ENCODE results near the gene ASTN2. TPM values are rescaled to one million over a fixed set of nuclear protein-coding genes. Genes with fewer than 3 reads are reported as not detected.

Gene ASTN2
- total and polyA plus RNA-seq, 10 of the 15 experiments (the other 5 are each of a cell fraction or from before 2014, with no cell fraction given) = 1.4 to 15.7 (median 7.0) TPM

DNA sequence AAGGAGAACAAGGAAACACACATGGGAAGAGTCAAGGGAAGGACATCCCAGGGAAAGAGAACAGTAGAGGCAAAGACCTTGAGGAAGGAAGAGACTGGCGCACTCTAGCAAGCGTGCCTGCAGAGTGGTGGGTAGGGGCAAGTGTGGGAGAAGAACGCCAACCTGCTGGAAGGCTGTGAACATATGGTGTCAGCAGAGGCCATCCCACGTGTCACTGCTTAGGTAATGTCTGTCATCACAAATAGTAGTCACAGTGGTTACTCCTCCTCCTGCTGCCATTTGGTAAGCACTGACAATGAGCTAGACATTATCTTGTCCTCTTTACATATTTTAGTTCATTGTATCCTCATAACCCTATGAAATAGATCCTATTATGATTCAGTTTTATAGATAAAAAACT, 934.2 kb downstream of the ASTN2 start:
- Histone ChIP-seq H2AFZ (ENCODE audit: control insufficient read depth, low read depth, low read length) (no peak overlapping the region), H3K36me3 (ENCODE audit: control insufficient read depth in 2 of 2, insufficient read depth in 2 of 2, low read length in 1 of 2) (no peaks in the 10 kb centered on the region), H3K27me3 (replicated peaks in 1 of 2; ENCODE audit: control insufficient read depth in 2 of 2, insufficient read depth in 2 of 2, low read length in 1 of 2) (no peaks in the 10 kb centered on the region), H3K27ac (ENCODE audit: control insufficient read depth, insufficient read depth) (no peak overlapping the region), H3K79me2 (ENCODE audit: control insufficient read depth, insufficient read depth, low read length) (no peaks in the 10 kb centered on the region), H3K4me2 (ENCODE audit: control insufficient read depth, insufficient read depth) (no peak overlapping the region), H4K20me1 (ENCODE audit: control insufficient read depth, insufficient read depth) (no peaks in the 10 kb centered on the region; the same call in 1 of the 2 replicates), H3K4me3 (no peak overlapping the region), H3K9me3 (replicated peaks; ENCODE audit: control insufficient read depth, insufficient read depth, low read length) (no peaks in the 10 kb centered on the region), H3K4me1 (ENCODE audit: control insufficient read depth, insufficient read depth, low read length) (no peaks in the 10 kb centered on the region), H3K9ac (ENCODE audit: control insufficient read depth, insufficient read depth, low read length) (no peak overlapping the region)
- no peak for FAIRE-seq
- WGBS (ENCODE audit: insufficient coverage, insufficient replicate concordance, low lambda C conversion rate, missing lambda C conversion rate) = 71% methylated on average over 4 of the region's 4 CpGs
- intact Hi-C loops (cut with micrococcal nuclease; ENCODE audit: unreplicated experiment) = no loop called here
- CTCF ChIA-PET = no interaction called here
- DNase-seq (ENCODE audit: low read depth, low spot score) = no peak
- RAD21 ChIA-PET (ENCODE audit: unreplicated experiment) = no interaction called here
- in situ Hi-C loops (cut with MboI) = no loop called here
- SMC1A ChIA-PET (ENCODE audit: uncharacterized antibody, unreplicated experiment) = interaction anchor here (0.6 kb wide), 1 partner anchor 117 kb away, joined by 3 read pairs; no protein-coding TSS in a partner anchor
- ATAC-seq = no peak
- BruUV-seq (replicated peaks) = no TSS peak
- POLR2A ChIA-PET = no interaction called here
- no peak for TF ChIP-seq ZBTB40 (IDR thresholded peaks at IDR 0.05; ENCODE audit: borderline replicate concordance)
- TF ChIP-seq FOS (IDR thresholded peaks at IDR 0.05; ENCODE audit: borderline replicate concordance, extremely low read depth, insufficient read length) = no peak
- no peak for TF ChIP-seq ZNF384 (IDR thresholded peaks at IDR 0.05; ENCODE audit: borderline replicate concordance, low read depth, low read length)
- no peak for TF ChIP-seq NR2F1 (conservative IDR thresholded peaks at IDR 0.05)
- TF ChIP-seq HCFC1 (IDR thresholded peaks at IDR 0.05; ENCODE audit: low read length) = no peak
- no peak for TF ChIP-seq SMARCA5 (IDR thresholded peaks at IDR 0.05)
- TF ChIP-seq MEF2B (IDR thresholded peaks at IDR 0.05; ENCODE audit: partially characterized antibody, poor library complexity, severe bottlenecking) = no peak
- TF ChIP-seq BCL11A (IDR thresholded peaks at IDR 0.05; ENCODE audit: low read depth, low read length) = no peak
- TF ChIP-seq, protein P1, sequence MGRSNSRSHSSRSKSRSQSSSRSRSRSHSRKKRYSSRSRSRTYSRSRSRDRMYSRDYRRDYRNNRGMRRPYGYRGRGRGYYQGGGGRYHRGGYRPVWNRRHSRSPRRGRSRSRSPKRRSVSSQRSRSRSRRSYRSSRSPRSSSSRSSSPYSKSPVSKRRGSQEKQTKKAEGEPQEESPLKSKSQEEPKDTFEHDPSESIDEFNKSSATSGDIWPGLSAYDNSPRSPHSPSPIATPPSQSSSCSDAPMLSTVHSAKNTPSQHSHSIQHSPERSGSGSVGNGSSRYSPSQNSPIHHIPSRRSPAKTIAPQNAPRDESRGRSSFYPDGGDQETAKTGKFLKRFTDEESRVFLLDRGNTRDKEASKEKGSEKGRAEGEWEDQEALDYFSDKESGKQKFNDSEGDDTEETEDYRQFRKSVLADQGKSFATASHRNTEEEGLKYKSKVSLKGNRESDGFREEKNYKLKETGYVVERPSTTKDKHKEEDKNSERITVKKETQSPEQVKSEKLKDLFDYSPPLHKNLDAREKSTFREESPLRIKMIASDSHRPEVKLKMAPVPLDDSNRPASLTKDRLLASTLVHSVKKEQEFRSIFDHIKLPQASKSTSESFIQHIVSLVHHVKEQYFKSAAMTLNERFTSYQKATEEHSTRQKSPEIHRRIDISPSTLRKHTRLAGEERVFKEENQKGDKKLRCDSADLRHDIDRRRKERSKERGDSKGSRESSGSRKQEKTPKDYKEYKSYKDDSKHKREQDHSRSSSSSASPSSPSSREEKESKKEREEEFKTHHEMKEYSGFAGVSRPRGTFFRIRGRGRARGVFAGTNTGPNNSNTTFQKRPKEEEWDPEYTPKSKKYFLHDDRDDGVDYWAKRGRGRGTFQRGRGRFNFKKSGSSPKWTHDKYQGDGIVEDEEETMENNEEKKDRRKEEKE (IDR thresholded peaks at IDR 0.05) = no peak
- no peak for TF ChIP-seq ETV6 (conservative IDR thresholded peaks at IDR 0.05 in 1 of 2, IDR thresholded peaks at IDR 0.05 in 1 of 2; ENCODE audit: borderline replicate concordance in 1 of 2, low read depth in 1 of 2)
- TF ChIP-seq TBL1XR1 (IDR thresholded peaks at IDR 0.05; ENCODE audit: low read depth, low read length) = no peak
- TF ChIP-seq RAD21 (IDR thresholded peaks at IDR 0.05; ENCODE audit: insufficient read depth, low read depth, low read length) = no peak
- no peak for TF ChIP-seq MYC (IDR thresholded peaks at IDR 0.05; ENCODE audit: insufficient read depth, insufficient read length, insufficient replicate concordance, low read length, severe bottlenecking)
- no peak for TF ChIP-seq NFXL1 (IDR thresholded peaks at IDR 0.05; ENCODE audit: borderline replicate concordance)
- TF ChIP-seq, protein P2, sequence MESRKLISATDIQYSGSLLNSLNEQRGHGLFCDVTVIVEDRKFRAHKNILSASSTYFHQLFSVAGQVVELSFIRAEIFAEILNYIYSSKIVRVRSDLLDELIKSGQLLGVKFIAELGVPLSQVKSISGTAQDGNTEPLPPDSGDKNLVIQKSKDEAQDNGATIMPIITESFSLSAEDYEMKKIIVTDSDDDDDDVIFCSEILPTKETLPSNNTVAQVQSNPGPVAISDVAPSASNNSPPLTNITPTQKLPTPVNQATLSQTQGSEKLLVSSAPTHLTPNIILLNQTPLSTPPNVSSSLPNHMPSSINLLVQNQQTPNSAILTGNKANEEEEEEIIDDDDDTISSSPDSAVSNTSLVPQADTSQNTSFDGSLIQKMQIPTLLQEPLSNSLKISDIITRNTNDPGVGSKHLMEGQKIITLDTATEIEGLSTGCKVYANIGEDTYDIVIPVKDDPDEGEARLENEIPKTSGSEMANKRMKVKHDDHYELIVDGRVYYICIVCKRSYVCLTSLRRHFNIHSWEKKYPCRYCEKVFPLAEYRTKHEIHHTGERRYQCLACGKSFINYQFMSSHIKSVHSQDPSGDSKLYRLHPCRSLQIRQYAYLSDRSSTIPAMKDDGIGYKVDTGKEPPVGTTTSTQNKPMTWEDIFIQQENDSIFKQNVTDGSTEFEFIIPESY (IDR thresholded peaks at IDR 0.05) = no peak
